HepG2 (cell line): Measurements from ENCODE around the gene FAM120B. TPM values are rescaled to one million over a fixed set of nuclear protein-coding genes. Genes with fewer than 3 reads are reported as not detected.

Experiments
- ATAC-seq: fragments of 200-7000 bp; cut with Tn5 transposase; 3 replicates; pipeline ENCODE4 v1.9.1; 2020; ENCODE audit warnings: mild to moderate bottlenecking, moderate library complexity
- BruUV-seq: library from RNA; stranded (reverse); fragments of 400-500 nt; replicated peaks from 2 replicates; lab custom pipeline; 2021; lab: Mats Ljungman, UMichigan
- CTCF ChIA-PET: fragments of 300-600 bp; formaldehyde crosslinking; extraction: SDS; loops from one replicate; lab custom pipeline; 2021; ENCODE audit warnings: low total read pairs, inconsistent platforms, low intra/inter-chr PET ratio; lab: Yijun Ruan, JAX
- POLR2A ChIA-PET: fragments of 350-600 bp; sonication (Branson Sonifier 250); formaldehyde crosslinking; loops from one replicate; lab custom pipeline; 2020; ENCODE audit warnings: antibody characterized with exemption, inconsistent platforms; lab: Yijun Ruan, JAX
- DNase-seq: peaks from one replicate; pipeline ENCODE4 v3.0.0-alpha.2; 2015; ENCODE audit warnings: low spot score
- FAIRE-seq: peaks from 3 replicates; lab custom pipeline; 2011; peaks lifted over from hg19 to GRCh38; lab: Jason Lieb, UNC
- H2AFZ ChIP-seq: one replicate; pipeline ENCODE4 v1.6.1; 2011; ENCODE audit warnings: low read length, inconsistent platforms
- H3K27ac ChIP-seq: fragments of 300-600 bp; 3 replicates; pipeline ENCODE4 v1.8.0; 2011; ENCODE audit warnings: mixed run types, mild to moderate bottlenecking, mixed read lengths, low read length, inconsistent platforms; ENCODE audit not compliant: insufficient read depth; ENCODE audit errors: extremely low read length
- H3K27me3 ChIP-seq, 2 experiments: fragments of 200-600 bp in 1 of 2; 2 replicates in 1 of 2; 3 replicates in 1 of 2; pipeline versions ENCODE4 v1.6.0 to v1.8.0; 2011; ENCODE audit warnings: low read length in 2 of 2, mild to moderate bottlenecking in 2 of 2, moderate library complexity in 2 of 2, inconsistent platforms in 1 of 2; ENCODE audit not compliant: insufficient read depth in 2 of 2, control insufficient read depth in 1 of 2
- H3K36me3 ChIP-seq, 2 experiments: fragments of 200-600 bp in 1 of 2; replicated peaks in 1 of 2; 2 replicates in 1 of 2; 3 replicates in 1 of 2; pipeline versions ENCODE4 v1.5.1 to v1.8.0; 2011; ENCODE audit warnings: low read length in 2 of 2, inconsistent platforms in 1 of 2; ENCODE audit not compliant: insufficient read depth in 2 of 2, control insufficient read depth in 1 of 2
- H3K4me1 ChIP-seq: 2 replicates; pipeline ENCODE4 v1.5.1; 2012; ENCODE audit warnings: low read length, inconsistent platforms; ENCODE audit not compliant: insufficient read depth
- H3K4me2 ChIP-seq: 2 replicates; pipeline ENCODE4 v1.6.0; 2011; ENCODE audit warnings: low read depth, low read length, inconsistent platforms
- H3K4me3 ChIP-seq, 3 experiments: fragments of 200-600 bp in 1 of 3; sonication (generic), shearing (Covaris generic) in 1 of 3; replicated peaks in 1 of 3; 2 replicates each; pipeline ENCODE4 v1.5.1; 2011 to 2016; ENCODE audit warnings: low read length in 3 of 3, inconsistent platforms in 2 of 3, low read depth in 2 of 3, mild to moderate bottlenecking in 2 of 3, control low read depth in 1 of 3, mixed read lengths in 1 of 3; ENCODE audit not compliant: insufficient read depth in 1 of 3
- H3K79me2 ChIP-seq: one replicate; pipeline ENCODE4 v1.6.1; 2011; ENCODE audit warnings: low read length, inconsistent platforms; ENCODE audit not compliant: insufficient read depth
- H3K9ac ChIP-seq: 2 replicates; pipeline ENCODE4 v1.6.0; 2011; ENCODE audit warnings: mild to moderate bottlenecking, low read depth, low read length, inconsistent platforms; ENCODE audit not compliant: insufficient read depth
- H3K9me3 ChIP-seq: 2 replicates; pipeline ENCODE4 v1.5.1; 2012; ENCODE audit warnings: mild to moderate bottlenecking, low read length
- H4K20me1 ChIP-seq: 2 replicates; pipeline ENCODE4 v1.6.0; 2011; ENCODE audit warnings: inconsistent platforms, mild to moderate bottlenecking, low read length, moderate library complexity; ENCODE audit not compliant: insufficient read depth
- CENPT ChIP-seq: sonication (generic); formaldehyde crosslinking; IDR thresholded peaks from 2 replicates; pipeline ENCODE4 v1.8.0; 2022; ENCODE audit warnings: low read depth, mild to moderate bottlenecking, moderate library complexity, missing genetic modification reagents
- EZH2 ChIP-seq: conservative IDR thresholded peaks from 2 replicates; pipeline ENCODE4 v1.6.1; 2012; ENCODE audit warnings: mild to moderate bottlenecking, low read depth, low read length, moderate library complexity
- FIP1L1 ChIP-seq: fragments of 200-400 bp; formaldehyde crosslinking; IDR thresholded peaks from 2 replicates; pipeline ENCODE4 v1.6.1; 2018; ENCODE audit warnings: low read depth, mild to moderate bottlenecking, low read length, moderate library complexity, borderline replicate concordance; ENCODE audit not compliant: insufficient read depth
- FOSL1 ChIP-seq: sonication (generic); formaldehyde crosslinking; IDR thresholded peaks from 2 replicates; pipeline ENCODE4 v1.9.0; 2021; ENCODE audit warnings: missing genetic modification reagents, borderline replicate concordance
- ZFP36L2 ChIP-seq: sonication (generic); formaldehyde crosslinking; IDR thresholded peaks from 2 replicates; pipeline ENCODE4 v1.4.0; 2020; ENCODE audit warnings: missing genetic modification reagents
- ZNF549 ChIP-seq: sonication (generic); formaldehyde crosslinking; IDR thresholded peaks from 2 replicates; pipeline ENCODE4 v1.5.0; 2020; ENCODE audit warnings: missing genetic modification reagents
- ZSCAN25 ChIP-seq: sonication (generic); formaldehyde crosslinking; IDR thresholded peaks from 2 replicates; pipeline ENCODE4 v1.8.0; 2022; ENCODE audit warnings: mild to moderate bottlenecking, missing genetic modification reagents
- WGBS: methylation state at CpG from one replicate; pipeline ENCODE4 v1.1.6; 2017; ENCODE audit warnings: low lambda C conversion rate; 5-methylcytosine and 5-hydroxymethylcytosine counted together
- in situ Hi-C: cut with HindIII; loops from 2 replicates; pipeline ENCODE4 v1.10.0; 2017; ENCODE audit warnings: low pct_unique_long_range_greater_than_20kb; ENCODE audit not compliant: extremely low pct_ligation_motif_present
- intact Hi-C: fragments of 100-400 bp; cut with micrococcal nuclease; formaldehyde crosslinking; loops from one replicate; pipeline ENCODE4 v1.10.0; 2022; ENCODE audit not compliant: unreplicated experiment
- polyA plus RNA-seq, 8 experiments: library from polyadenylated mRNA; depleted of rRNA in 3 of 8; stranded (reverse) in 7 of 8; unstranded in 1 of 8; fragments of >200 nt; fragmentation: Illumina TruSeq in 4 of 8; extraction: Trizol in 4 of 8; gene quantifications; 2 replicates each; pipeline versions ENCODE4 v1.2.1 to v1.2.3, GENCODE V29; 2011 to 2016; ENCODE audit warnings: low read depth in 4 of 8, missing spikeins in 1 of 8, mixed read lengths in 1 of 8; ENCODE audit not compliant: insufficient read depth in 1 of 8
- total RNA-seq, 5 experiments: library from RNA; depleted of rRNA; stranded (reverse); fragments of >200 nt; fragmentation: Illumina TruSeq; extraction: Trizol; gene quantifications; 2 replicates each; pipeline ENCODE4 v1.2.3, GENCODE V29; 2016; ENCODE audit warnings: low read depth in 1 of 5
- TF ChIP-seq, protein P1 (sequence below): sonication (generic); formaldehyde crosslinking; IDR thresholded peaks from 2 replicates; pipeline ENCODE4 v1.4.0; 2020; ENCODE audit warnings: missing genetic modification reagents, borderline replicate concordance
- TF ChIP-seq, protein P2 (sequence below): sonication (generic); formaldehyde crosslinking; IDR thresholded peaks from 2 replicates; pipeline ENCODE4 v1.4.0; 2020; ENCODE audit warnings: missing genetic modification reagents, borderline replicate concordance

FAM120B gene
- total and polyA plus RNA-seq, 2 of the 13 experiments (the other 11 are each of a cell fraction or from before 2014, with no cell fraction given), result 9.2 to 10.7 TPM

DNA sequence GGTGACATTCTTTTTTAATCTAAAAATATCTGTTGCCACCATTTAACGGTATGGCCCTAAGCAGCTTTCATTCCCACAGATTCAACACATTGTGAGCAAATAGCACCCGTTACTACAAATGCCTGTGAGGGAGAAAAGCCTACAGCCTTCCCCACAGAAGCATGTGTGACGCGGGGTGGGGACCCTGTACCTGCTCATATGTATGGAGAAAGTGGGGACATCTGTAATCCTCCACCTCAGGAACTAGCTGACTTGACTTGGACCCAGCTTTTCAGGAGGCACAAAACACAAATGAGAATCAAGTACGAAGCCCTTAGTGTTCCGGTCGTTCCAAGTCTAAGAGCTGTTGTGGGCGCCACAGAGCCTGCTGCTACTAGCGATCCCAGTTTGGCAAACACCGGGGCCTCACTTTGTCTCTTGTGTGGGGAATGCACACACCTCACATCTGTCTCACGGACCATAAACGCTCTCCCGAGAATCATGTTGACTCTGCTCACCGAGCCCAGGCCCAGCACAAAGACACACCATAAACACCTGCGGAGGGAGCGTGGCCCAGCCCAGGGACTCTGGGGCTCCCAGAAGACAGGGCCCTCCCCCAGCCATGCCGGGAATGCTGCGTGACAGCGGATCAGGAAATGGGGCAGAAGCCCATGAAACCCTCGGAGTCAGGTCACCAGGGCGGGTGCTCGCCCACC is 37.3 kb upstream of the FAM120B start (continued):
- no peak for TF ChIP-seq CENPT (CRISPR knock-in tag)
- TF ChIP-seq, protein P1, sequence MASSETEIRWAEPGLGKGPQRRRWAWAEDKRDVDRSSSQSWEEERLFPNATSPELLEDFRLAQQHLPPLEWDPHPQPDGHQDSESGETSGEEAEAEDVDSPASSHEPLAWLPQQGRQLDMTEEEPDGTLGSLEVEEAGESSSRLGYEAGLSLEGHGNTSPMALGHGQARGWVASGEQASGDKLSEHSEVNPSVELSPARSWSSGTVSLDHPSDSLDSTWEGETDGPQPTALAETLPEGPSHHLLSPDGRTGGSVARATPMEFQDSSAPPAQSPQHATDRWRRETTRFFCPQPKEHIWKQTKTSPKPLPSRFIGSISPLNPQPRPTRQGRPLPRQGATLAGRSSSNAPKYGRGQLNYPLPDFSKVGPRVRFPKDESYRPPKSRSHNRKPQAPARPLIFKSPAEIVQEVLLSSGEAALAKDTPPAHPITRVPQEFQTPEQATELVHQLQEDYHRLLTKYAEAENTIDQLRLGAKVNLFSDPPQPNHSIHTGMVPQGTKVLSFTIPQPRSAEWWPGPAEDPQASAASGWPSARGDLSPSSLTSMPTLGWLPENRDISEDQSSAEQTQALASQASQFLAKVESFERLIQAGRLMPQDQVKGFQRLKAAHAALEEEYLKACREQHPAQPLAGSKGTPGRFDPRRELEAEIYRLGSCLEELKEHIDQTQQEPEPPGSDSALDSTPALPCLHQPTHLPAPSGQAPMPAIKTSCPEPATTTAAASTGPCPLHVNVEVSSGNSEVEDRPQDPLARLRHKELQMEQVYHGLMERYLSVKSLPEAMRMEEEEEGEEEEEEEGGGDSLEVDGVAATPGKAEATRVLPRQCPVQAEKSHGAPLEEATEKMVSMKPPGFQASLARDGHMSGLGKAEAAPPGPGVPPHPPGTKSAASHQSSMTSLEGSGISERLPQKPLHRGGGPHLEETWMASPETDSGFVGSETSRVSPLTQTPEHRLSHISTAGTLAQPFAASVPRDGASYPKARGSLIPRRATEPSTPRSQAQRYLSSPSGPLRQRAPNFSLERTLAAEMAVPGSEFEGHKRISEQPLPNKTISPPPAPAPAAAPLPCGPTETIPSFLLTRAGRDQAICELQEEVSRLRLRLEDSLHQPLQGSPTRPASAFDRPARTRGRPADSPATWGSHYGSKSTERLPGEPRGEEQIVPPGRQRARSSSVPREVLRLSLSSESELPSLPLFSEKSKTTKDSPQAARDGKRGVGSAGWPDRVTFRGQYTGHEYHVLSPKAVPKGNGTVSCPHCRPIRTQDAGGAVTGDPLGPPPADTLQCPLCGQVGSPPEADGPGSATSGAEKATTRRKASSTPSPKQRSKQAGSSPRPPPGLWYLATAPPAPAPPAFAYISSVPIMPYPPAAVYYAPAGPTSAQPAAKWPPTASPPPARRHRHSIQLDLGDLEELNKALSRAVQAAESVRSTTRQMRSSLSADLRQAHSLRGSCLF (CRISPR knock-in tag), result no peak
- no peak for TF ChIP-seq FOSL1 (CRISPR knock-in tag)
- TF ChIP-seq FIP1L1, result no peak
- TF ChIP-seq ZFP36L2, result no peak
- TF ChIP-seq ZSCAN25 (CRISPR knock-in tag), result no peak

DNA sequence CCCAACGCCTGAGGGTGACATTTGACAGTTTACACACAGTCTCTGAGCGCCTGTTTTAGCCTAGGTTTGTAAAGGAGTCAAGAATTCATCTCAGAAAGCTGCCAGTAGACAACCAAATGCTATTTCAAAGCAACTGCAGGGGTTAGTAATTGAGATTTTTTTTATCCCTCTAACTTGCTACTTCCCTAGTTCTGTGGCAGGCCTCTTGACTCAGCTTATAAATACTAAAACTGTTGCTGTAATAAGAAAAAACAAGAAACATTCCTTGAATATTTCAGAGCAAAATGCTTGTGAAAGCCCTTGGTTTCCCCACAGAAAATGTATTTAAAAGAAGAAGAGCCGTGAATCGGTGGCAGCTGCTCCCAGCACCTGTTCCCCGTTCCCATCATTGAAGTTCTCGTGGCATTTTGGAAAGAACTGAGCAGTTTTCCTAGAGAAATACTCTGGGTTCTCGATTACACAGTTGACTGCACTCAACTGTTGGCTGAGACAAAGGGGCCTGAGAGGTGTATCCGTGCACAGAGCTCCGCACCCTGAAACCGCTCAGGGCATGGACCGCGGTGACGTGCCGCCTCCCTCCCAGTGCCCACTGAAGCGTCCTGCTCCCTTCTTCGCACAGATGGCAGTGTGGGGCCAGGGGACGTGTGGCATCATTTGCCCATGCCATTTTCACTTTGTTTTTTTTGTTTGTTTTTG is 36.6 kb upstream of the FAM120B start:
- H3K27ac ChIP-seq, result no peak overlapping the region
- TF ChIP-seq, protein P2, sequence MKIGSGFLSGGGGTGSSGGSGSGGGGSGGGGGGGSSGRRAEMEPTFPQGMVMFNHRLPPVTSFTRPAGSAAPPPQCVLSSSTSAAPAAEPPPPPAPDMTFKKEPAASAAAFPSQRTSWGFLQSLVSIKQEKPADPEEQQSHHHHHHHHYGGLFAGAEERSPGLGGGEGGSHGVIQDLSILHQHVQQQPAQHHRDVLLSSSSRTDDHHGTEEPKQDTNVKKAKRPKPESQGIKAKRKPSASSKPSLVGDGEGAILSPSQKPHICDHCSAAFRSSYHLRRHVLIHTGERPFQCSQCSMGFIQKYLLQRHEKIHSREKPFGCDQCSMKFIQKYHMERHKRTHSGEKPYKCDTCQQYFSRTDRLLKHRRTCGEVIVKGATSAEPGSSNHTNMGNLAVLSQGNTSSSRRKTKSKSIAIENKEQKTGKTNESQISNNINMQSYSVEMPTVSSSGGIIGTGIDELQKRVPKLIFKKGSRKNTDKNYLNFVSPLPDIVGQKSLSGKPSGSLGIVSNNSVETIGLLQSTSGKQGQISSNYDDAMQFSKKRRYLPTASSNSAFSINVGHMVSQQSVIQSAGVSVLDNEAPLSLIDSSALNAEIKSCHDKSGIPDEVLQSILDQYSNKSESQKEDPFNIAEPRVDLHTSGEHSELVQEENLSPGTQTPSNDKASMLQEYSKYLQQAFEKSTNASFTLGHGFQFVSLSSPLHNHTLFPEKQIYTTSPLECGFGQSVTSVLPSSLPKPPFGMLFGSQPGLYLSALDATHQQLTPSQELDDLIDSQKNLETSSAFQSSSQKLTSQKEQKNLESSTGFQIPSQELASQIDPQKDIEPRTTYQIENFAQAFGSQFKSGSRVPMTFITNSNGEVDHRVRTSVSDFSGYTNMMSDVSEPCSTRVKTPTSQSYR (CRISPR knock-in tag), result no peak
- TF ChIP-seq EZH2, result 0 out of 2 replicates have a peak, but pooled peaks have one; percentile 17
- no peak for TF ChIP-seq ZNF549
- no peak for FAIRE-seq
- no peak for DNase-seq
- intact Hi-C loops (no loop called here), in situ Hi-C loops (no loop called here)
- peaks cover 35 to 83% of the 10 kb centered on the region in 2 experiments for H3K27me3 ChIP-seq
- no peak overlapping the region for H2AFZ ChIP-seq
- POLR2A ChIA-PET, result no interaction called here
- no peaks in the 10 kb centered on the region for H3K9me3 ChIP-seq
- no peak overlapping the region for H3K4me3 ChIP-seq
- no peaks in the 10 kb centered on the region for H3K36me3 ChIP-seq
- no peaks in the 10 kb centered on the region; the same call in 1 of the 2 replicates for H4K20me1 ChIP-seq
- no peak overlapping the region for H3K4me2 ChIP-seq
- no peak for ATAC-seq
- CTCF ChIA-PET, result no interaction called here
- BruUV-seq, result no TSS peak
- H3K4me1 ChIP-seq, result peaks cover 12% of the 10 kb centered on the region
- WGBS, result 38% methylated on average over 15 of the region's 17 CpGs
- no peak overlapping the region for H3K9ac ChIP-seq
- no peaks in the 10 kb centered on the region for H3K79me2 ChIP-seq
